ENCODE measurements around the gene USP37.

Gene USP37, protein sequence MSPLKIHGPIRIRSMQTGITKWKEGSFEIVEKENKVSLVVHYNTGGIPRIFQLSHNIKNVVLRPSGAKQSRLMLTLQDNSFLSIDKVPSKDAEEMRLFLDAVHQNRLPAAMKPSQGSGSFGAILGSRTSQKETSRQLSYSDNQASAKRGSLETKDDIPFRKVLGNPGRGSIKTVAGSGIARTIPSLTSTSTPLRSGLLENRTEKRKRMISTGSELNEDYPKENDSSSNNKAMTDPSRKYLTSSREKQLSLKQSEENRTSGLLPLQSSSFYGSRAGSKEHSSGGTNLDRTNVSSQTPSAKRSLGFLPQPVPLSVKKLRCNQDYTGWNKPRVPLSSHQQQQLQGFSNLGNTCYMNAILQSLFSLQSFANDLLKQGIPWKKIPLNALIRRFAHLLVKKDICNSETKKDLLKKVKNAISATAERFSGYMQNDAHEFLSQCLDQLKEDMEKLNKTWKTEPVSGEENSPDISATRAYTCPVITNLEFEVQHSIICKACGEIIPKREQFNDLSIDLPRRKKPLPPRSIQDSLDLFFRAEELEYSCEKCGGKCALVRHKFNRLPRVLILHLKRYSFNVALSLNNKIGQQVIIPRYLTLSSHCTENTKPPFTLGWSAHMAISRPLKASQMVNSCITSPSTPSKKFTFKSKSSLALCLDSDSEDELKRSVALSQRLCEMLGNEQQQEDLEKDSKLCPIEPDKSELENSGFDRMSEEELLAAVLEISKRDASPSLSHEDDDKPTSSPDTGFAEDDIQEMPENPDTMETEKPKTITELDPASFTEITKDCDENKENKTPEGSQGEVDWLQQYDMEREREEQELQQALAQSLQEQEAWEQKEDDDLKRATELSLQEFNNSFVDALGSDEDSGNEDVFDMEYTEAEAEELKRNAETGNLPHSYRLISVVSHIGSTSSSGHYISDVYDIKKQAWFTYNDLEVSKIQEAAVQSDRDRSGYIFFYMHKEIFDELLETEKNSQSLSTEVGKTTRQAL

GRCh38 chr2:218568190-218569037, at the start of gene USP37, which contains the start of gene CNOT9:
USP37 (minus strand) TSS chr2:218568351; CDS start chr2:218558653, 9,698 bp downstream.
CNOT9 (plus strand) TSS chr2:218568839; CDS start chr2:218568955, 116 bp downstream.
- DNase-seq: peak; percentile 97

GRCh38 chr2:218615868-218616315, 47.7 kb upstream of the USP37 start:
- no peak for DNase-seq

GRCh38 chr2:218607436-218608115, 39.4 kb upstream of the USP37 start, which contains the start of gene PLCD4:
PLCD4 (plus strand) TSS chr2:218607899; CDS start chr2:218615740, 7,841 bp downstream.
- DNase-seq: peak; percentile 20

- DNase-seq: peak; percentile 99
Measured at GRCh38 chr2:218605432-218605831, 37.3 kb upstream of the USP37 start.

GRCh38 chr2:218585541-218585940, 17.4 kb upstream of the USP37 start:
- no peak for DNase-seq

- no peak for DNase-seq
Measured at GRCh38 chr2:218583983-218584850, 16.1 kb upstream of the USP37 start.

DNA sequence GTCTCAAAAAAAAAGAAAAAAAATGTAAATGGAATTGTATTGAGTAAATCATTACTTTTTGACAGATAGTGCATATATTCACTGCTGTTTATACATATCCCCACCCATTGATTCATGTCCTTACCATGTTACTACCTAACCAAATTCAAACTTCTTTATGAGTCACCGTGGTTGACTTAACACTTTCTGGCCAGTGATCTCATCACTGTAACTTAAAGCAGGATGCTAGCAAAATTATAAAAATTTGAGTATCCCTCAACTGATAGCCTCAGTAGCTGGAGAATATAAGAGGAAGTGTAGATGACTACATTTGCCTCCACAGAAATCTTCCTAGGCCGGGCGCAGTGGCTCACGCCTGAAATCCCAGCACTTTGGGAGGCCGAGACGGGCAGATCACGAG, 13.9 kb upstream of the USP37 start:
- no peak for DNase-seq

DNA sequence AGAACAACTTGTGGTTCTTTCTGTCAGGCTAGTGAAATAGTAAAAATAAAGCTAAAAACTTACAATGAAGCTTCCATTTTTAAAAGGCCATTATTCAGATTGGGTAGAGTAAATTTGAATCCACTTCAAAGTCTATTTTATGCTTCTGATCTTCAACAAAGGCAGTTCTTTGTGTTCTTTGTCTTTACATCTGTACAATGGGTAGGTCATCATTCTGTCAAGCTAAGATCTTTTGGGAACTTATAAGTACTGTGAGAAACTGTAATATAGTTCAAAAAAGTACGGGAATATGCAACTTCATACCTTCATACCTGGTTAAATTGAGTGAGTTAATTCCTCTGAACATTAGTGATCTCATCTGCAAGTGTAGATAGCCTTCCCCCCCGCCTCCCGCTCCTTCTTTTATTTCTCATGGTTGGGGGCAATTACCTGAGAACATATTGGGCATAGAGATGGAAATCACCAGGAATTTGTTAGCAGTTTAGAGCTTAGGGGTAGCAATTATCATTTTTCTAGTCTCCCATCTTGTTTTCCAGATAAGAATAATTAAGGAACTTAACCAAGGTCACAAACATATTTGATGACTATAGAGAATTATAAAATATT, 10.2 kb upstream of the USP37 start:
- no peak for DNase-seq

DNA sequence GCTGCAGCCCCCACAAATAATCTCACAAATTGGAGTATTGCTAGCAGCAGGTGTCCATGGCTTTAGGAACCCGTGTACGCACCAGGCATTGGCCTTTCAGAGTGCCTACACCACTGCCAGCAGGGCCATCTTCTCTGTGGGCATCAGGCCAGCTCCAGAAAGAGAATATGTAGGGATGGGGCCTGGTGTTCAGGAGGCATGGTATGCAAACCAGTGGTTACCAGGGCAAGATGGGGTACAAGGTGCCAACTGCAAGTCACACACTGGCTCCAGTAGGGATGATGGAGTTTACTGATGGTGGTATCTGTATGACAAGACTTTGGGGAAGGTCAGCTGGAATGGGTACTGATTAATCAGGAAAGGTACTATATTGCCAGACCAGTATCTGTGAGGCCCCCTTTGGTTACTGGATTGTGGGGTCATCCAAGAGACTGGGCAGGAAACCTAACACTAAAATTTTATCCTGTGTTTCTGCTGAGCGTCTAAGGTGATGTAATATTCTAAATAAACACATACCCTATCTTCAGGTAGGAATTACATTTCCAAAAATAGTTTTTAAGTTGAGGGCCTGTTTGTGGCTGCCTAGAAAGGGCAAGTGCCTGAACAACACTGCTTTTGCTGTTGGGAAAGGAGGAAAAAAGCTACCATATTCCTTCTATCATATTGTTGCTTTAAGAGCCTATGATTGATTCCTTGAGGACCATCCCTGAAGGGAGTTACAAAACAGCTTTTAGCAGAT, 9.5 kb upstream of the USP37 start:
- DNase-seq: no peak

- no peak for DNase-seq
Measured at GRCh38 chr2:218576854-218577253, 8.7 kb upstream of the USP37 start.

DNA sequence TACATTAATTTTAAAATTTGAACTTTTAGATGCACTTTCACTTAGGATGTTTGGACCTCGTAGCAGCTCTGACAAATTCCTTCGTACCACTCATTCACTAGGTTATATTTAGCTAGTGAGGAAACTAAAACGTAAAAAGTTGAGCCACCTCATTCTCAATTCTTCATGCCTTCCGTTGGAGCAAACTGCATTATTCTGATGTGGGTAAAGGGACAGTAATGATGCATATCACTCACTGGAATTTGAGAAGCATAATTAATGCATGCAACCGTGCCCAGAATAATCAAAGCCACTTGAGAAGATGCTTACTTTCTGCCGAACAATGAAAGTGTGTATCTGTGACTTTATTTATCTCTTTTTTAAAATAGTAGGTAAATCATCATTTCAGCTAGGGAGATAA, 2.7 kb upstream of the USP37 start:
- no peak for DNase-seq

GRCh38 chr2:218569661-218570500, 1.7 kb upstream of the USP37 start:
- no peak for DNase-seq

DNA sequence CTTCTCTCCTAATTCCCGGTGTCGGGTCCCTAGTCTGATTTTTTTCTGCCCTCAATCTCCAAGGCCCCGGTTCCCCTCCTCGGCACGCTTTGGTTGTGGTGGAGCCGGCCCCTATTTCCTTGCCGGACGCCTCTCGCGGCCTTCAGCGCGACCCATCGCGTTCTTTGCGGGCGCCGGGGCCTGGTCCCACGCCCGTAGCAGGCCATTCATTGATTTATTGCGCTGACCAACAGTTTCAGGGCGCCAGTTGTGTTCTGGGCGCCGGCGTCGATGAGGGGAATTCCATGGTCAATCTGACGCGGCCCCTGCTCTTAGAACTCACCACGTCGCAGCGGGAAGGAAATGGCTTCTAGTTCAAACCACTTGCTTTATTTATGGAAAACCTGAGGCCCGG, 884 bp upstream of the USP37 start:
- DNase-seq: no peak

DNA sequence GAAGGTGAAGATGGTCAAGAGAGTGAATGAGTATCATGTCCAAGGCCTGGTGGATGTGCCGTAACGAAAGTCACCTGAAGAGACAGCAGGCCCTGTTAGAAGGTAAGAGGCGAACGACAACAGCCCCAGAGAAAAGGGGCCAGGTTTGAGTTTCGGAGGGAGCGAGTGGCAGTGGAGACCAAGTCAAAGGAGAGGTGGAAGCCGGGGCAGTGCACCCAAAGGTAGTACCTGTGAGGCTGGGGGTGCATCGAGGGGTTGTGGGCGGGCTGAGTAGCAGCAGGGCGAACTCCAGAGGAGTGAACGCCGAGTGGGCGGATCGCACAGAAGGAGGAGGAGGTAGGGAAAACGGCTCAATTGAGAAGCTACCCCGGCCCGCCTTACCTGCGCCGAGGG, 358 bp downstream of the USP37 start:
- DNase-seq: no peak

DNA sequence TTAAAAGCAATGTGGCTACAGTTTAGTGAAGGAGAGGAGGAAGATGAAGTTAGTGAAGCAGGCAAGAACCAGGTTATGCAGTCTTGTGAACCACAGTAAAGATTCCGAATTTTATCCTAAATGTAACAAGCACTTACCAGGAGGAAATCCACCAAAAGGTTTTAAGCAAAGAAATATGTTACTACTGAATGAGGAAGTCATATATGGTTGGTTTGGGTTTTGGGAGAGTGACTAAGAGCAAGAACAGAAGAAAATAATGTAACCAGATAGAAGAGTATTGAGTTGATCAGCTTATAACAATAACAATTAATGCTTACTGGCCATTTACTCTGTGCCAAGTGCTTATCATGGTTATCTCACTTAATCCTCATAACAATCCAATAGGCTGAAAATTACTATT, 1.9 kb downstream of the USP37 start:
- DNase-seq: no peak

DNA sequence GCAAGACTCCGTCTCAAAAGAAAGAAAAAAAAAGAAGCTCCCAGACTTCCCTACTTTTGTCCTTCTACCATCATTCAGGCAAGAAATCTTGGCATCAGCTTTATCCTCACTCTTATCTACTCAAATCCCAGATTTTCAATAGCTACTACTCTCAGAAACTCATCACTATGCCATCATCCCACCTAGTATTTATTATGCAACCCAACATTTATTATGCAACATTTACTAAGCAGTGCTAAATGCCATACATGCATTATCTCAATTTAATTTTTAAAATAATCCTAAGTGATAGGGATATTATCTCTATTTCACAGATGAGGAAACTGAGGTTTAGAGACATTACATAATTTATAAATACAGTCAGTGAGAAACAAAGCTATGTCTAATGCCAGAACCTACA, 4.1 kb downstream of the USP37 start:
- no peak for DNase-seq

DNA sequence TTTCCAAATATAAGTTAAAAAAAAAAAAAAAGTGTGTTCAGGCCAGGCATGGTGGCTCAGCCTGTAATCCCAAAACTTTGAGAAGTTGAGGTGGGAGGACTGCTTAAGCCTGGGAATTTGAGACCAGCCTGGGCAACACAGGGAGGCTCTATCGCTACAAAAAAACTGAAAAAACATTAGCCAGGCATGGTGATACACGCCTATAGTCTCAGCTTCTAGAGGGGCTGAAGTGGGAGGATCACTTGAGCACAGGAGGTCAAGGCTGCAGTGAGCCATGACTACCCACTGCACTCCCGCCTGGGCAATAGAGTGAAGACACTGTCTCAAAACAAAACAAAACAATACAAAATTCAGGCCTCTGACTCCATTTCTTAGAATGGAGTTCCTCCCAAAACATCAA, 9.2 kb downstream of the USP37 start:
- DNase-seq: no peak

GRCh38 chr2:218557941-218558340, 10.2 kb downstream of the USP37 start:
- no peak for DNase-seq

GRCh38 chr2:218555527-218555926, 12.6 kb downstream of the USP37 start:
- DNase-seq: no peak

Measured in NCI-H1694 (cell line).